Neural progenitor cell (in vitro differentiated cells): ENCODE data around the gene RARG.

Source experiments
- EZH2phosphoT487 ChIP-seq: fragments of 200-600 bp; sonication (generic); IDR thresholded peaks from 2 replicates; pipeline ENCODE4 v1.6.1; 2017; ENCODE audit warnings: antibody characterized with exemption
- TF ChIP-seq, protein P1 (sequence below): fragments of 200-600 bp; sonication (generic); IDR thresholded peaks from 2 replicates; pipeline ENCODE4 v1.5.1; 2017; ENCODE audit warnings: antibody characterized with exemption, mild to moderate bottlenecking

DNA sequence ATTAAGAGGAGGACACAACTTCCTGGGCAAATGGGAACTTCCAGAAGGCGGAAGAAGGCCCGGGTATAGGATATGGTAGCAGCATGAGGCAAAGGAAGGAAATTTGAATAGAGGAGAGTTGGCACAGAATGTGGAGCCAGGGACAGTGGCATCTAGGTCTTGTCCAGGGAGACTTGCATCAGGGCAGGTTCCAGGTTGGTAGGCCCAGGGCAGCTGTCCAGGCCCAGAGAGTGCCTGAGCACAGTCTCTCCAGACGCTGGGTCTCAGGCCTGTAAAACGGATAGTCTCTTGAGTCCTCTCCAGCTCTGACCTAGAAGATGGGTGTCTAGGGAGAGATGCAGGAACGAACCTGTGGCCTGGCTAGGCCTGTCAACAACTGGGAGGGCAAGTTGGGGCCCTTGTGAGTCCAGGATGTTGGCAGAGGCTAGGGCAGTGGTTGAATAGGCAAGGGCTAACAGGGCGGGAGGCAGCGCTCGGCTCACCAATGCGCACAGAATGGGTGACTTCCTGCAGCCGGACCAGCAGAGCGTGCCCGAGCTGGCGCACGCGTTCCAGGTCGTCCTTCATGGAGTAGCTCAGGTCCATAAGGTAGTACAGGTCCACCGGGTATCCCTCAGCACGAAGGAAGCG, 34.9 kb downstream of the RARG start:
- TF ChIP-seq, protein P1, sequence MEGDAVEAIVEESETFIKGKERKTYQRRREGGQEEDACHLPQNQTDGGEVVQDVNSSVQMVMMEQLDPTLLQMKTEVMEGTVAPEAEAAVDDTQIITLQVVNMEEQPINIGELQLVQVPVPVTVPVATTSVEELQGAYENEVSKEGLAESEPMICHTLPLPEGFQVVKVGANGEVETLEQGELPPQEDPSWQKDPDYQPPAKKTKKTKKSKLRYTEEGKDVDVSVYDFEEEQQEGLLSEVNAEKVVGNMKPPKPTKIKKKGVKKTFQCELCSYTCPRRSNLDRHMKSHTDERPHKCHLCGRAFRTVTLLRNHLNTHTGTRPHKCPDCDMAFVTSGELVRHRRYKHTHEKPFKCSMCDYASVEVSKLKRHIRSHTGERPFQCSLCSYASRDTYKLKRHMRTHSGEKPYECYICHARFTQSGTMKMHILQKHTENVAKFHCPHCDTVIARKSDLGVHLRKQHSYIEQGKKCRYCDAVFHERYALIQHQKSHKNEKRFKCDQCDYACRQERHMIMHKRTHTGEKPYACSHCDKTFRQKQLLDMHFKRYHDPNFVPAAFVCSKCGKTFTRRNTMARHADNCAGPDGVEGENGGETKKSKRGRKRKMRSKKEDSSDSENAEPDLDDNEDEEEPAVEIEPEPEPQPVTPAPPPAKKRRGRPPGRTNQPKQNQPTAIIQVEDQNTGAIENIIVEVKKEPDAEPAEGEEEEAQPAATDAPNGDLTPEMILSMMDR, result no peak
- TF ChIP-seq EZH2phosphoT487, result no peak
